GM20000 (cell line): ENCODE measurements around the gene KIAA1328.

Experiments
- DNase-seq: peaks from one replicate; pipeline ENCODE4 v3.0.0; 2012; ENCODE audit warnings: low spot score
- TF ChIP-seq, protein P1 (sequence below): IDR thresholded peaks from 2 replicates; pipeline ENCODE4 v1.5.1; 2012; ENCODE audit warnings: mild to moderate bottlenecking, control low read depth; ENCODE audit errors: extremely low read depth, missing control alignments

KIAA1328 gene

GRCh38 chr18:36917907-36918306, 89.0 kb downstream of the KIAA1328 start:
- TF ChIP-seq, protein P1, sequence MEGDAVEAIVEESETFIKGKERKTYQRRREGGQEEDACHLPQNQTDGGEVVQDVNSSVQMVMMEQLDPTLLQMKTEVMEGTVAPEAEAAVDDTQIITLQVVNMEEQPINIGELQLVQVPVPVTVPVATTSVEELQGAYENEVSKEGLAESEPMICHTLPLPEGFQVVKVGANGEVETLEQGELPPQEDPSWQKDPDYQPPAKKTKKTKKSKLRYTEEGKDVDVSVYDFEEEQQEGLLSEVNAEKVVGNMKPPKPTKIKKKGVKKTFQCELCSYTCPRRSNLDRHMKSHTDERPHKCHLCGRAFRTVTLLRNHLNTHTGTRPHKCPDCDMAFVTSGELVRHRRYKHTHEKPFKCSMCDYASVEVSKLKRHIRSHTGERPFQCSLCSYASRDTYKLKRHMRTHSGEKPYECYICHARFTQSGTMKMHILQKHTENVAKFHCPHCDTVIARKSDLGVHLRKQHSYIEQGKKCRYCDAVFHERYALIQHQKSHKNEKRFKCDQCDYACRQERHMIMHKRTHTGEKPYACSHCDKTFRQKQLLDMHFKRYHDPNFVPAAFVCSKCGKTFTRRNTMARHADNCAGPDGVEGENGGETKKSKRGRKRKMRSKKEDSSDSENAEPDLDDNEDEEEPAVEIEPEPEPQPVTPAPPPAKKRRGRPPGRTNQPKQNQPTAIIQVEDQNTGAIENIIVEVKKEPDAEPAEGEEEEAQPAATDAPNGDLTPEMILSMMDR, result no peak
- no peak for DNase-seq

- no peak for DNase-seq
- TF ChIP-seq, protein P1, result no peak
These were observed 100.7 kb downstream of the KIAA1328 start for GRCh38 chr18:36929601-36930000.

DNA sequence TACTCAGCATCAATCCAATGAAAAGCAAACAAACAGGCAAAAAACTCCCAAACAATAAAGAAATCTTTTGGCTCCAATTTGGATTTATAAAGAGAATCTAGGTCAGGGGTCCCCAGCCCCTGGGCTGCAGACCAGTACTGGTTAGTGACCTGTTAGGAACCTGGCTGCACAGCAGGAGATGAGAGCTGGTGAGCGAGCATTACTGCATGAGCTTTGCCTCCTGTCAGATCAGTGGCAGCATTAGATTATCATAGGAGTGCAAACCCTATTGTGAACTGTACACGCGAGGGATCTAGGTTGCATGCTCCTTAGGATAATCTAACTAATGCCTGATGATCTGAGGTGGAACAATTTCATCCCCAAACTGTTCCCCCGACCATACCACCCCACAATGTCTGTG, 102.2 kb downstream of the KIAA1328 start:
- TF ChIP-seq, protein P1, result no peak
- DNase-seq, result no peak

- TF ChIP-seq, protein P1, result no peak
- DNase-seq, result no peak
These were observed 104.6 kb downstream of the KIAA1328 start for GRCh38 chr18:36933552-36933951.

DNA sequence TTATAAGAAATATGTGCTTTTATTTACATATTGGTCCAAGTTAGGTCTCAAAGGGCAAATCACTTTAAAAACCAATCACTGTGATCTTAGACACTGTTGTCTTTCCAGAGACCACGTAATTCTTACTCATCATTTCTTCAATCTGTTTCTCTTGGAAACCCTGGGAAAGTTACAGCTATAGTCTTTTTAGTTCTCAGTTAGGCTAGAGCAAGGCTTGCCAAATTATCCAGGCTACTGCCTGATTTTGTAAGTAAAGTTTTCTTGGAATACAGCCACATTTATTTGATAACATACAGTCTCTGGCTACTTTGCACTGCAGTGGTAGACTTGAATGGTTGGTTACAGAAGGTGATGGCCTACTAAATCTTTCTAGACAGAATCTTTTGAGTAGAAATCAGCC, 106.0 kb downstream of the KIAA1328 start:
- no peak for DNase-seq
- TF ChIP-seq, protein P1, result no peak

DNA sequence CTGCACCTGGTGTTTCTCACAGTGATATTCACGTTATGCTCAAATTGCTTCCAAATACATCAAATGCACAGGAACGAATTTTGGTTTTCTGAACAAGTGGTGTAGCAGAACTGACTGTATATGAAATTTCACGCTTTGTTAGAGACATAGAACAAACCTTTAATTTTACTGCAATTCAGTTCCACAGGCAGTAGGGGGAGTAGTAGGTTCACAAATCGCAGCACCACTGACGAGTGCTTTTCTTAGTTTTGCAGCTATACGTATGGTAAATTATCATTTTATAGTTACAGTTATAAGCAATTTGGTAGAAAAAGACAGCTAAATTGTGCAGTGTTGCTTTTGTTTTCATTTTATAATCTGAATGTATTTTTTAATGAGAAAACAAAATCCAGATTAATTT, 113.3 kb downstream of the KIAA1328 start:
- TF ChIP-seq, protein P1, result peak; percentile 27
- peak; percentile 38 for DNase-seq

DNA sequence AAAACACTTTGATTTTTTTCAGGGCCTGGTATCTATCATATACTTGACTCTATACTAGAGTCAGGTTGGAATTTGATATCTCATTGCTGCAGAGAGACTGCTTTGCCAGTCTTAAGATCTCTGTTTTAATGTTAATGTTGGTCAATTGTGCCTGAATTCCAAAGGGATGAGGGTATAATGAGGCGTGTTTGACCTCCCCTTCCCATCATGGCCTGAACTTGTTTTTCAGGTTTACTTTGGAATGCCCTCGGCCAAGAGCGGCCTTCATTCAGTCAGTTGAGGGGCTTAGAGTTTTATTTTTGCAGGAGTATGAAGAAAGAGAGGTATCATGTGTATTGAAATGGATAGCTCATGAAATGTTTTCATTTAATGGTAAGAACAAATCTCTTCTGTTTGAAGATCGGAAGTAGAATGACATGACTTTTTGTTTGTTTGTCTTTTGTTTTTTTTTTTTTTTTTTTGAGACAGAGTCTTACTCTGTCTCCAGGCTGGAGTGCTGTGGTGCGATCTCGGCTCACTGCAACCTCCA, 119.0 kb downstream of the KIAA1328 start:
- TF ChIP-seq, protein P1, result no peak
- no peak for DNase-seq
